ENCODE measurements around the gene HIGD2A. TPM values are rescaled to one million over a fixed set of nuclear protein-coding genes. Genes with fewer than 3 reads are reported as not detected.

Gene HIGD2A
- total and polyA plus RNA-seq, 9 of the 15 experiments (the other 6 are each of a cell fraction or from before 2014, with no cell fraction given), result 94.7 to 264 (median 163) TPM

DNA sequence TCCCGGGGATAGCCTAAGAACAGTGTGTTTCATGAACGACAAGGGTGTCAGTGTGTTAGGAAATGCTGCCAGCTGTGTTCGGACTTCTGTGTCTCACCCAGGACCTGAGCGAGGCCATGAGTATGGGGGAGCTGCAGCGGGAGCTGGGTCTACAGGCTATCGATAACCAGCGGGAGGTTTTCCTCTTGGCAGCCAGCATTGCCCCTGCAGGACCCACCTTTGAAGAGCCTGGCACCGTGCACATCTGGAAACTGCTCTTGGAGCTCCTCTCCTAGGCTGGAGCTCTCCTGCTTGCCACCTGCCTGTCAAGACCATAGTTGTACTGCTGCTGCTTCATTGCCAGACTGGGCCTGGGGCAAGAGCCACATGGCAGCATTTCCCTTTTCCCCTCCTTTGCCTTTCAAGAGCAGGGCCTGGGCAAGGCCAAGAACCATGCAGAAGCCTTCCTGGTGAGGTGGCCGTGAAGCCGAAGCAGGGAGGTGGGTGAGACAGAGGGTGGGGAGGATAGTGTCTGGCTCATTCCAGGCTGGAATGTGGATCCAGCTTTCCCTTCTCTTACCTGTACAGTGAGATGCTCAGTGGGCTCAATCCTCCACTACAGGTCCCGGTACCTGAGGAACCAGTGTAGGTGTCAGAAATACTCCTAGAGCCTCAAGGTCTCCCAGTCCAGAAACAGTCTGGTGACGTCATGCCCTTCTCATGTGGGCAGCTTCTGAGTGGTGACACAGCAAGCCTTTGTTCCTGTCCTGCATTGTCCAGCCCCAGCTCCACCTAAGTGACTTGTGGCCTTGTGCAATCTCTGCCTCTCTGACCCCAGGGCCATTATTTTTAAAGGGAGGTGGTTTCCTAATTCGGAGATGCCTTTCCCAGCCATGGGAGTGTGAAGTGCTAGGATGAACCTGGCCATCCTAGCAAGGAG is 16.7 kb upstream of the HIGD2A start (continued):
- TF ChIP-seq RCOR1 (IDR thresholded peaks at IDR 0.05; ENCODE audit: borderline replicate concordance in 1 of 2, low read depth in 2 of 2, low read length in 2 of 2), result peak in 1 of 2 experiments; percentile 22; a peak in 1 of 4 replicates
- peak; percentile 52; the same call in 1 of the 2 replicates for TF ChIP-seq JUNB (CRISPR knock-in tag; conservative IDR thresholded peaks at IDR 0.05)
- TF ChIP-seq JUND (IDR thresholded peaks at IDR 0.05; ENCODE audit: borderline replicate concordance, low read depth, low read length), result peak; percentile 88
- TF ChIP-seq JUND (tag; IDR thresholded peaks at IDR 0.05; ENCODE audit: borderline replicate concordance, low read depth, low read length), result peak; percentile 87
- TF ChIP-seq JUN (IDR thresholded peaks at IDR 0.05; ENCODE audit: borderline replicate concordance, low read depth, low read length), result peak; percentile 70
- TF ChIP-seq JUN (CRISPR knock-in tag; IDR thresholded peaks at IDR 0.05; ENCODE audit: borderline replicate concordance), result no peak

DNA sequence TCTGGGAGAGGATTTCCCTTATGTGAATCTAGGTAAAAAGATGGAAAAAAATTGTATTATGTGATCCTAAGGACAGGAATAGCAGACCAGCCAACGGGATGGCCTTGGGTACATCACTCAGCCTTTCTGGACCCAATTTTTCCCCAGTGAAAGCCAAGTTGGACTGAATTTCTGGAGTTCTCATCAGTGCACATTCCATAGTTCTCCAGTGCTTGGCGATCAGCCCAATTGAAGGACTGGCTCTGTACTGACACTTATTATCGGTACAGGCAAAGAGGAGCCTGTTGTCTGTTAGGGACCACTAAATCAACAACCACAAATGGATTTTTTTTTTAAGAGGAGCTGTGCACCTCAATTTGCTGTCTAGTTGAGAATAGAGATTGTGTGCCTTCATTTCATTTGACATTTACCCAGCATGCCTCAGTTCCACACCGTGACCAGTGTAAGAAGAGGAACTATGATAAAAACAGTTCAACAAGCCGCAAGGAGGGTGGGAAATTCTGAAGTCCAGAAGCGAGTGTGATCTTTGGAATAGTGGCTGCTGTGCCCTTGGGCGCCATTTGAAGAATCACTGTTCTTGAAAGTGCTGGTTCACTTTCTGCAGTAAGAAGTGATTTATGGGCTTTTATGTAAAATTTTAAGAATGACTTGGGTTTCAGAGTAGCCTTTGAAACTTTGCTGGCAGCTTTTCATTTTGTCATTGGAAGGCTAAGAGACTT is 15.3 kb upstream of the HIGD2A start:
- no peak overlapping the region for H3K4me2 ChIP-seq (ENCODE audit: insufficient read depth, low read length)
- in situ Hi-C loops (cut with MboI), result no loop called here
- no peak overlapping the region for H3K4me3 ChIP-seq
- POLR2A ChIA-PET, result interaction anchor here (1.0 to 3.0 kb wide), 4 partner anchors 10 to 13 kb away, joined by 3 to 11 read pairs (median 4); partner anchors contain the start of gene KIAA1191
- no peaks in the 10 kb centered on the region for H3K9me3 ChIP-seq (replicated peaks; ENCODE audit: control insufficient read depth, insufficient read depth, low read depth, low read length)
- peaks cover 7 to 19% of the 10 kb centered on the region in 2 experiments for H3K4me1 ChIP-seq (replicated peaks in 1 of 2; ENCODE audit: control insufficient read depth in 2 of 2, insufficient read depth in 2 of 2, low read length in 2 of 2)
- H2AFZ ChIP-seq (ENCODE audit: low read depth, low read length), result peak overlapping the region; percentile 67
- H3K79me2 ChIP-seq (ENCODE audit: control insufficient read depth, insufficient read depth, low read length), result no peaks in the 10 kb centered on the region
- no peaks in the 10 kb centered on the region for H3K36me3 ChIP-seq (ENCODE audit: control insufficient read depth, insufficient read depth, low read length)
- no peak overlapping the region for H3K27ac ChIP-seq (ENCODE audit: extremely low read depth, low read depth, low read length)
- WGBS (ENCODE audit: insufficient coverage, low coverage, missing lambda C conversion rate), result 29% methylated on average over 7 of the region's 7 CpGs
- FAIRE-seq (peak; percentile 32), ATAC-seq (peak; percentile 79), DNase-seq (ENCODE audit: extremely low read depth in 1 of 4, low spot score in 3 of 4) (peak in 2 of 4 experiments; percentile 43 to 49)
- no peaks in the 10 kb centered on the region for H3K27me3 ChIP-seq (ENCODE audit: control insufficient read depth in 2 of 2, insufficient read depth in 2 of 2, low read length in 2 of 2)
- intact Hi-C loops (cut with micrococcal nuclease), result no loop called here
- H4K20me1 ChIP-seq (replicated peaks; ENCODE audit: control insufficient read depth, insufficient read depth, low read length), result no peaks in the 10 kb centered on the region
- CTCF ChIA-PET (ENCODE audit: low intra/inter-chr PET ratio), result no interaction called here
- no peaks in the 10 kb centered on the region for H3K9me1 ChIP-seq (ENCODE audit: control insufficient read depth, insufficient read depth, low read length)
- H3K9ac ChIP-seq (ENCODE audit: insufficient read depth in 1 of 2, low read depth in 2 of 2, low read length in 2 of 2), result no peak overlapping the region; a peak in 1 of 4 replicates
- BruUV-seq (replicated peaks), result no TSS peak
- no peak for TF ChIP-seq ZNF436 (CRISPR knock-in tag; IDR thresholded peaks at IDR 0.05)
- TF ChIP-seq PURB (CRISPR knock-in tag; IDR thresholded peaks at IDR 0.05; ENCODE audit: low read depth), result no peak
- TF ChIP-seq ZBTB12 (CRISPR knock-in tag; IDR thresholded peaks at IDR 0.05), result no peak
- TF ChIP-seq, protein P1, sequence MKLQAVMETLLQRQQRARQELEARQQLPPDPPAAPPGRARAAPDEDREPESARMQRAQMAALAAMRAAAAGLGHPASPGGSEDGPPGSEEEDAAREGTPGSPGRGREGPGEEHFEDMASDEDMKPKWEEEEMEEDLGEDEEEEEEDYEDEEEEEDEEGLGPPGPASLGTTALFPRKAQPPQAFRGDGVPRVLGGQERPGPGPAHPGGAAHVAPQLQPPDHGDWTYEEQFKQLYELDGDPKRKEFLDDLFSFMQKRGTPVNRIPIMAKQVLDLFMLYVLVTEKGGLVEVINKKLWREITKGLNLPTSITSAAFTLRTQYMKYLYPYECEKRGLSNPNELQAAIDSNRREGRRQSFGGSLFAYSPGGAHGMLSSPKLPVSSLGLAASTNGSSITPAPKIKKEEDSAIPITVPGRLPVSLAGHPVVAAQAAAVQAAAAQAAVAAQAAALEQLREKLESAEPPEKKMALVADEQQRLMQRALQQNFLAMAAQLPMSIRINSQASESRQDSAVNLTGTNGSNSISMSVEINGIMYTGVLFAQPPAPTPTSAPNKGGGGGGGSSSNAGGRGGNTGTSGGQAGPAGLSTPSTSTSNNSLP (IDR thresholded peaks at IDR 0.05; ENCODE audit: borderline replicate concordance, low read depth, low read length), result no peak
- no peak for TF ChIP-seq POLR3G (IDR thresholded peaks at IDR 0.05; ENCODE audit: extremely low read depth, insufficient read length, insufficient replicate concordance)
- peak; percentile 25; the same call in 1 of the 2 replicates for TF ChIP-seq PKNOX1 (IDR thresholded peaks at IDR 0.05)
- no peak for TF ChIP-seq TEAD4 (IDR thresholded peaks at IDR 0.05; ENCODE audit: low read length)
- no peak for TF ChIP-seq TEAD4 (CRISPR knock-in tag; IDR thresholded peaks at IDR 0.05; ENCODE audit: borderline replicate concordance)
- no peak for TF ChIP-seq IFI16 (CRISPR knock-in tag; IDR thresholded peaks at IDR 0.05)
